Natural killer cell (primary cell): ENCODE results near the gene TMEM87A. TPM values are rescaled to one million over a fixed set of nuclear protein-coding genes. Genes with fewer than 3 reads are reported as not detected.

ENCODE experiments used
- ATAC-seq, 3 donors: fragments of 150-1000 bp in 2 of 3; fragments of 200-7000 bp in 1 of 3; cut with Tn5 transposase; 1 replicate in 1 of 3; 2 replicates in 2 of 3; pipeline ENCODE4 v1.10.0; 2021; ENCODE audit warnings: mild to moderate bottlenecking in 2 of 3, moderate library complexity in 2 of 3
- DNase-seq, 2 donors: peaks; one replicate each; pipeline versions ENCODE4 v3.0.0 to v3.0.0-alpha.2; 2013 to 2021; ENCODE audit warnings: mixed read lengths in 1 of 2
- H3K27ac ChIP-seq: one replicate; pipeline ENCODE4 v1.5.1; 2013; ENCODE audit warnings: mild to moderate bottlenecking, low read length
- H3K27me3 ChIP-seq: one replicate; pipeline ENCODE4 v1.6.1; 2013; ENCODE audit warnings: low read length; ENCODE audit not compliant: control insufficient read depth, insufficient read depth
- H3K36me3 ChIP-seq: one replicate; pipeline ENCODE4 v1.6.1; 2013; ENCODE audit warnings: low read length; ENCODE audit not compliant: control insufficient read depth, insufficient read depth
- H3K4me1 ChIP-seq: one replicate; pipeline ENCODE4 v1.6.1; 2013; ENCODE audit warnings: low read length; ENCODE audit not compliant: control insufficient read depth, insufficient read depth
- H3K4me3 ChIP-seq: one replicate; pipeline ENCODE4 v1.5.1; 2013; ENCODE audit warnings: low read length
- H3K9me3 ChIP-seq: one replicate; pipeline ENCODE4 v1.6.1; 2013; ENCODE audit warnings: low read length; ENCODE audit not compliant: control insufficient read depth, insufficient read depth
- H3K27ac Mint-ChIP-seq, 2 donors: one replicate each; pipeline ENCODE4 v1.8.0; 2022; ENCODE audit warnings: mild to moderate bottlenecking in 2 of 2, mixed read lengths in 2 of 2, moderate library complexity in 1 of 2
- H3K27me3 Mint-ChIP-seq, 2 donors: one replicate each; pipeline ENCODE4 v1.8.0; 2022; ENCODE audit warnings: low read depth in 2 of 2, mixed read lengths in 2 of 2
- H3K36me3 Mint-ChIP-seq: one replicate; pipeline ENCODE4 v1.8.0; 2022; ENCODE audit warnings: mixed read lengths
- H3K4me1 Mint-ChIP-seq, 2 donors: one replicate each; pipeline ENCODE4 v1.8.0; 2022; ENCODE audit warnings: mixed read lengths in 2 of 2
- H3K4me3 Mint-ChIP-seq: one replicate; pipeline ENCODE4 v1.8.0; 2022; ENCODE audit warnings: mild to moderate bottlenecking, moderate library complexity, mixed read lengths
- H3K9me3 Mint-ChIP-seq, 2 donors: one replicate each; pipeline ENCODE4 v1.8.0; 2022; ENCODE audit warnings: mixed read lengths in 2 of 2
- CTCF ChIP-seq: fragments of 200-600 bp; IDR thresholded peaks from one replicate; pipeline ENCODE4 v1.8.0; 2022; ENCODE audit warnings: antibody characterized with exemption
- WGBS: methylation state at CpG from one replicate; pipeline ENCODE4 v1.1.7; 2013; ENCODE audit warnings: missing lambda C conversion rate; ENCODE audit not compliant: insufficient coverage; 5-methylcytosine and 5-hydroxymethylcytosine counted together
- intact Hi-C: fragments of 100-400 bp; cut with micrococcal nuclease; formaldehyde crosslinking; loops from one replicate; pipeline ENCODE4 v1.14.2; 2022
- total RNA-seq, 4 donors: library from RNA; stranded (reverse); fragments of 120-200 nt in 1 of 4; gene quantifications; one replicate each; pipeline versions ENCODE4 v1.2.3 to v1.2.4, GENCODE V29; 2013 to 2022

Gene TMEM87A
- total RNA-seq, 3 donors from 2014 or later (not counting 1 experiment from before 2014, with no cell fraction given) = 70.8 to 76.4 (median 73.7) TPM

GRCh38 chr15:42218953-42219592 is 54.2 kb downstream of the TMEM87A start:
- Histone ChIP-seq H3K4me1 (no peaks in the 10 kb centered on the region), H3K4me3 (no peak overlapping the region), H3K36me3 (peaks cover 58% of the 10 kb centered on the region), H3K9me3 (no peaks in the 10 kb centered on the region), H3K27me3 (no peaks in the 10 kb centered on the region), H3K27ac (no peak overlapping the region)
- ATAC-seq (no peak), DNase-seq (no peak)
- Mint-ChIP-seq H3K9me3 (no peaks in the 10 kb centered on the region), H3K4me3 (no peak overlapping the region), H3K36me3 (peaks cover 14% of the 10 kb centered on the region), H3K4me1 (peaks cover 0 to 5% of the 10 kb centered on the region in 2 donors), H3K27ac (no peak overlapping the region), H3K27me3 (no peaks in the 10 kb centered on the region)
- WGBS = no CpG with 5 or more reads among the region's 2 CpGs
- no peak for TF ChIP-seq CTCF
- intact Hi-C loops = no loop called here

- H3K27ac Mint-ChIP-seq = no peak overlapping the region
- Histone ChIP-seq H3K4me1 (no peaks in the 10 kb centered on the region), H3K27me3 (no peaks in the 10 kb centered on the region), H3K36me3 (peaks cover 65% of the 10 kb centered on the region), H3K9me3 (no peaks in the 10 kb centered on the region), H3K27ac (no peak overlapping the region), H3K4me3 (no peak overlapping the region)
- ATAC-seq (no peak), DNase-seq (no peak)
- peaks cover 15% of the 10 kb centered on the region for H3K36me3 Mint-ChIP-seq
- no peak overlapping the region for H3K4me3 Mint-ChIP-seq
- H3K9me3 Mint-ChIP-seq = no peaks in the 10 kb centered on the region
- intact Hi-C loops = no loop called here
- peaks cover 0 to 5% of the 10 kb centered on the region in 2 donors for H3K4me1 Mint-ChIP-seq
- TF ChIP-seq CTCF = no peak
- 100% methylated on average over 2 of the region's 2 CpGs for whole genome bisulfite sequencing
- H3K27me3 Mint-ChIP-seq = no peaks in the 10 kb centered on the region
Measured at GRCh38 chr15:42217568-42217967, 55.7 kb downstream of the TMEM87A start.

GRCh38 chr15:42215913-42216829 is 57.1 kb downstream of the TMEM87A start:
- Mint-ChIP-seq H3K36me3 (peaks cover 29% of the 10 kb centered on the region), H3K27me3 (no peaks in the 10 kb centered on the region), H3K4me1 (peaks cover 0 to 4% of the 10 kb centered on the region in 2 donors), H3K9me3 (no peaks in the 10 kb centered on the region), H3K4me3 (no peak overlapping the region), H3K27ac (no peak overlapping the region)
- ATAC-seq = no peak
- no peak for TF ChIP-seq CTCF
- intact Hi-C loops = no loop called here
- Histone ChIP-seq H3K27me3 (no peaks in the 10 kb centered on the region), H3K36me3 (peaks cover 67% of the 10 kb centered on the region), H3K27ac (no peak overlapping the region), H3K9me3 (no peaks in the 10 kb centered on the region), H3K4me3 (no peak overlapping the region), H3K4me1 (no peaks in the 10 kb centered on the region)
- 94% methylated on average over 1 of the region's 4 CpGs for WGBS
- DNase-seq = no peak
